Natural killer cell (primary cell): ENCODE data around the gene PLXNA4. TPM values are rescaled to one million over a fixed set of nuclear protein-coding genes. Genes with fewer than 3 reads are reported as not detected.
"Not testable (repeated sequence)": the region's sequence is repeated elsewhere in the genome, so short reads cannot be mapped to it uniquely, and the experiment has no call there.

ENCODE experiments used
- ATAC-seq, 3 donors: fragments of 150-1000 bp in 2 of 3; fragments of 200-7000 bp in 1 of 3; cut with Tn5 transposase; 1 replicate in 1 of 3; 2 replicates in 2 of 3; pipeline ENCODE4 v1.10.0; 2021; ENCODE audit warnings: mild to moderate bottlenecking in 2 of 3, moderate library complexity in 2 of 3
- DNase-seq, 2 donors: peaks; one replicate each; pipeline versions ENCODE4 v3.0.0 to v3.0.0-alpha.2; 2013 to 2021; ENCODE audit warnings: mixed read lengths in 1 of 2
- H3K27ac ChIP-seq: one replicate; pipeline ENCODE4 v1.5.1; 2013; ENCODE audit warnings: mild to moderate bottlenecking, low read length
- H3K27me3 ChIP-seq: one replicate; pipeline ENCODE4 v1.6.1; 2013; ENCODE audit warnings: low read length; ENCODE audit not compliant: control insufficient read depth, insufficient read depth
- H3K36me3 ChIP-seq: one replicate; pipeline ENCODE4 v1.6.1; 2013; ENCODE audit warnings: low read length; ENCODE audit not compliant: control insufficient read depth, insufficient read depth
- H3K4me1 ChIP-seq: one replicate; pipeline ENCODE4 v1.6.1; 2013; ENCODE audit warnings: low read length; ENCODE audit not compliant: control insufficient read depth, insufficient read depth
- H3K4me3 ChIP-seq: one replicate; pipeline ENCODE4 v1.5.1; 2013; ENCODE audit warnings: low read length
- H3K9me3 ChIP-seq: one replicate; pipeline ENCODE4 v1.6.1; 2013; ENCODE audit warnings: low read length; ENCODE audit not compliant: control insufficient read depth, insufficient read depth
- H3K27ac Mint-ChIP-seq, 2 donors: one replicate each; pipeline ENCODE4 v1.8.0; 2022; ENCODE audit warnings: mild to moderate bottlenecking in 2 of 2, mixed read lengths in 2 of 2, moderate library complexity in 1 of 2
- H3K27me3 Mint-ChIP-seq, 2 donors: one replicate each; pipeline ENCODE4 v1.8.0; 2022; ENCODE audit warnings: low read depth in 2 of 2, mixed read lengths in 2 of 2
- H3K36me3 Mint-ChIP-seq: one replicate; pipeline ENCODE4 v1.8.0; 2022; ENCODE audit warnings: mixed read lengths
- H3K4me1 Mint-ChIP-seq, 2 donors: one replicate each; pipeline ENCODE4 v1.8.0; 2022; ENCODE audit warnings: mixed read lengths in 2 of 2
- H3K4me3 Mint-ChIP-seq: one replicate; pipeline ENCODE4 v1.8.0; 2022; ENCODE audit warnings: mild to moderate bottlenecking, moderate library complexity, mixed read lengths
- H3K9me3 Mint-ChIP-seq, 2 donors: one replicate each; pipeline ENCODE4 v1.8.0; 2022; ENCODE audit warnings: mixed read lengths in 2 of 2
- WGBS: methylation state at CpG from one replicate; pipeline ENCODE4 v1.1.7; 2013; ENCODE audit warnings: missing lambda C conversion rate; ENCODE audit not compliant: insufficient coverage; 5-methylcytosine and 5-hydroxymethylcytosine counted together
- intact Hi-C: fragments of 100-400 bp; cut with micrococcal nuclease; formaldehyde crosslinking; loops from one replicate; pipeline ENCODE4 v1.14.2; 2022
- total RNA-seq, 4 donors: library from RNA; stranded (reverse); fragments of 120-200 nt in 1 of 4; gene quantifications; one replicate each; pipeline versions ENCODE4 v1.2.3 to v1.2.4, GENCODE V29; 2013 to 2022
- TF ChIP-seq, protein P1 (sequence below): fragments of 200-600 bp; IDR thresholded peaks from one replicate; pipeline ENCODE4 v1.8.0; 2022; ENCODE audit warnings: antibody characterized with exemption

PLXNA4 gene
- total RNA-seq, 3 donors from 2014 or later (not counting 1 experiment from before 2014, with no cell fraction given), result 5.1 to 15.3 (median 10.9) TPM

- Mint-ChIP-seq H3K4me1 (no peaks in the 10 kb centered on the region), H3K9me3 (no peaks in the 10 kb centered on the region), H3K27ac (no peak overlapping the region), H3K36me3 (no peaks in the 10 kb centered on the region), H3K4me3 (no peak overlapping the region), H3K27me3 (peaks cover 0 to 2% of the 10 kb centered on the region in 2 donors)
- H3K9me3 ChIP-seq, result no peaks in the 10 kb centered on the region
- no peaks in the 10 kb centered on the region for H3K4me1 ChIP-seq
- ATAC-seq (no peak), DNase-seq (no peak)
- intact Hi-C loops, result no loop called here
- no peaks in the 10 kb centered on the region for H3K36me3 ChIP-seq
- no peaks in the 10 kb centered on the region for H3K27me3 ChIP-seq
- TF ChIP-seq, protein P1, sequence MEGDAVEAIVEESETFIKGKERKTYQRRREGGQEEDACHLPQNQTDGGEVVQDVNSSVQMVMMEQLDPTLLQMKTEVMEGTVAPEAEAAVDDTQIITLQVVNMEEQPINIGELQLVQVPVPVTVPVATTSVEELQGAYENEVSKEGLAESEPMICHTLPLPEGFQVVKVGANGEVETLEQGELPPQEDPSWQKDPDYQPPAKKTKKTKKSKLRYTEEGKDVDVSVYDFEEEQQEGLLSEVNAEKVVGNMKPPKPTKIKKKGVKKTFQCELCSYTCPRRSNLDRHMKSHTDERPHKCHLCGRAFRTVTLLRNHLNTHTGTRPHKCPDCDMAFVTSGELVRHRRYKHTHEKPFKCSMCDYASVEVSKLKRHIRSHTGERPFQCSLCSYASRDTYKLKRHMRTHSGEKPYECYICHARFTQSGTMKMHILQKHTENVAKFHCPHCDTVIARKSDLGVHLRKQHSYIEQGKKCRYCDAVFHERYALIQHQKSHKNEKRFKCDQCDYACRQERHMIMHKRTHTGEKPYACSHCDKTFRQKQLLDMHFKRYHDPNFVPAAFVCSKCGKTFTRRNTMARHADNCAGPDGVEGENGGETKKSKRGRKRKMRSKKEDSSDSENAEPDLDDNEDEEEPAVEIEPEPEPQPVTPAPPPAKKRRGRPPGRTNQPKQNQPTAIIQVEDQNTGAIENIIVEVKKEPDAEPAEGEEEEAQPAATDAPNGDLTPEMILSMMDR, result no peak
- no peak overlapping the region for H3K4me3 ChIP-seq
- WGBS, result 76% methylated on average over 5 of the region's 5 CpGs
- H3K27ac ChIP-seq, result no peak overlapping the region
These were observed 405.1 kb downstream of the PLXNA4 start for GRCh38 chr7:132171130-132171576.

GRCh38 chr7:132169730-132170129, 406.5 kb downstream of the PLXNA4 start:
- no peaks in the 10 kb centered on the region for H3K4me1 Mint-ChIP-seq
- no peaks in the 10 kb centered on the region for H3K9me3 ChIP-seq
- H3K4me3 Mint-ChIP-seq, result no peak overlapping the region
- intact Hi-C loops, result no loop called here
- no peak overlapping the region for H3K4me3 ChIP-seq
- TF ChIP-seq, protein P1, result no peak
- DNase-seq (no peak), ATAC-seq (no peak)
- H3K9me3 Mint-ChIP-seq, result no peaks in the 10 kb centered on the region
- H3K27me3 ChIP-seq, result no peaks in the 10 kb centered on the region
- no peaks in the 10 kb centered on the region for H3K4me1 ChIP-seq
- no peaks in the 10 kb centered on the region for H3K36me3 ChIP-seq
- H3K27ac Mint-ChIP-seq, result no peak overlapping the region
- no peaks in the 10 kb centered on the region for H3K36me3 Mint-ChIP-seq
- H3K27me3 Mint-ChIP-seq, result peaks cover 0 to 2% of the 10 kb centered on the region in 2 donors
- no peak overlapping the region for H3K27ac ChIP-seq
- 59% methylated on average over 9 of the region's 9 CpGs for WGBS

- no peak for ATAC-seq
- Mint-ChIP-seq H3K4me1 (no peaks in the 10 kb centered on the region), H3K27ac (no peak overlapping the region), H3K36me3 (no peaks in the 10 kb centered on the region), H3K9me3 (no peaks in the 10 kb centered on the region), H3K4me3 (no peak overlapping the region), H3K27me3 (peaks cover 0 to 2% of the 10 kb centered on the region in 2 donors)
- no peak overlapping the region for H3K27ac ChIP-seq
- no peaks in the 10 kb centered on the region for H3K27me3 ChIP-seq
- TF ChIP-seq, protein P1, result no peak
- no peak overlapping the region for H3K4me3 ChIP-seq
- H3K4me1 ChIP-seq, result no peaks in the 10 kb centered on the region
- no peaks in the 10 kb centered on the region for H3K9me3 ChIP-seq
- 94% methylated on average over 17 of the region's 17 CpGs for WGBS
- DNase-seq, result no peak
- no peaks in the 10 kb centered on the region for H3K36me3 ChIP-seq
- intact Hi-C loops, result no loop called here
These were observed 408.0 kb downstream of the PLXNA4 start for GRCh38 chr7:132168239-132168638.

GRCh38 chr7:132165695-132166094, 410.6 kb downstream of the PLXNA4 start:
- H3K4me3 ChIP-seq, H3K36me3 ChIP-seq, intact Hi-C loops, H3K9me3 Mint-ChIP-seq, H3K4me3 Mint-ChIP-seq, H3K4me1 Mint-ChIP-seq, DNase-seq, H3K9me3 ChIP-seq, ATAC-seq, H3K27me3 Mint-ChIP-seq, H3K27ac ChIP-seq, H3K27me3 ChIP-seq, H3K36me3 Mint-ChIP-seq, H3K4me1 ChIP-seq, H3K27ac Mint-ChIP-seq: not testable (repeated sequence)
- WGBS, result 91% methylated on average over 7 of the region's 7 CpGs
